Measurements from ENCODE around the gene MYO1F.
A peak's percentile ranks its signal among the peaks of the same experiment; 100 is the strongest.
"Not testable (repeated sequence)": the region's sequence is repeated elsewhere in the genome, so short reads cannot be mapped to it uniquely, and the experiment has no call there.

The MYO1F gene

GRCh38 chr19:8561075-8561764 is 16.0 kb downstream of the MYO1F start:
- DNase-seq, result no peak

GRCh38 chr19:8558325-8558724 is 18.9 kb downstream of the MYO1F start:
- no peak for DNase-seq

GRCh38 chr19:8557642-8558238 is 19.5 kb downstream of the MYO1F start:
- no peak for DNase-seq

- not testable (repeated sequence) for DNase-seq
Observed at GRCh38 chr19:8553729-8554128, 23.5 kb downstream of the MYO1F start.

- DNase-seq, result peak; percentile 42
Observed at GRCh38 chr19:8552810-8553209, 24.4 kb downstream of the MYO1F start.

- DNase-seq, result no peak
Observed at GRCh38 chr19:8550070-8550469, 27.2 kb downstream of the MYO1F start.

- DNase-seq, result no peak
Observed at GRCh38 chr19:8545743-8546142, 31.5 kb downstream of the MYO1F start.

GRCh38 chr19:8544168-8544567 is 33.1 kb downstream of the MYO1F start:
- DNase-seq, result no peak

- DNase-seq, result no peak
Observed at GRCh38 chr19:8539621-8540149, 37.6 kb downstream of the MYO1F start.

- DNase-seq, result no peak
Observed at GRCh38 chr19:8537099-8537498, 40.1 kb downstream of the MYO1F start.

- DNase-seq, result no peak
Observed at GRCh38 chr19:8536282-8536681, 41.0 kb downstream of the MYO1F start.

- DNase-seq, result no peak
Observed at GRCh38 chr19:8532225-8532624, 45.0 kb downstream of the MYO1F start.

GRCh38 chr19:8531470-8531869 is 45.8 kb downstream of the MYO1F start:
- DNase-seq, result no peak

GRCh38 chr19:8530061-8530679 is 47.1 kb downstream of the MYO1F start:
- DNase-seq, result no peak

- no peak for DNase-seq
Observed at GRCh38 chr19:8529369-8530006, 47.8 kb downstream of the MYO1F start.

GRCh38 chr19:8528500-8528899 is 48.7 kb downstream of the MYO1F start:
- no peak for DNase-seq

- no peak for DNase-seq
Observed at GRCh38 chr19:8526345-8527091, 50.7 kb downstream of the MYO1F start.

- DNase-seq, result no peak
Observed at GRCh38 chr19:8525401-8525684, 51.9 kb downstream of the MYO1F start.

- no peak for DNase-seq
Observed at GRCh38 chr19:8519388-8519787, 57.9 kb downstream of the MYO1F start.

- DNase-seq, result no peak
Observed at GRCh38 chr19:8518536-8518935, 58.7 kb downstream of the MYO1F start.

GRCh38 chr19:8517551-8518442 is 59.4 kb downstream of the MYO1F start:
- no peak for DNase-seq

GRCh38 chr19:8515317-8515716 is 61.9 kb downstream of the MYO1F start:
- no peak for DNase-seq
